ENCODE results near the gene SUPV3L1. TPM values are rescaled to one million over a fixed set of nuclear protein-coding genes. Genes with fewer than 3 reads are reported as not detected.

The SUPV3L1 gene
- polyA plus RNA-seq, 1 donor (not counting 4 experiments of a cell fraction or from before 2014, with no cell fraction given), result 34.1 TPM

- H3K4me3 ChIP-seq (ENCODE audit: control insufficient read depth in 2 of 3, extremely low read depth in 1 of 3, insufficient read depth in 2 of 3, low read depth in 1 of 3, low read length in 3 of 3), result no peak overlapping the region
- H3K9me3 ChIP-seq (ENCODE audit: control insufficient read depth, low read depth, low read length), result no peaks in the 10 kb centered on the region
- H2AFZ ChIP-seq (ENCODE audit: control insufficient read depth, low read length), result peak overlapping the region; percentile 32
- no peak overlapping the region for H3K9ac ChIP-seq (ENCODE audit: control insufficient read depth, extremely low read depth, insufficient read depth, low read length)
- H4K20me1 ChIP-seq (ENCODE audit: control insufficient read depth, extremely low read depth, insufficient read depth, low read length), result no peaks in the 10 kb centered on the region
- H3K36me3 ChIP-seq (ENCODE audit: control insufficient read depth in 2 of 2, extremely low read depth in 1 of 2, insufficient read depth in 2 of 2, low read length in 2 of 2), result no peaks in the 10 kb centered on the region
- TF ChIP-seq CTCF (optimal IDR thresholded peaks at IDR 0.05 in 1 of 3, IDR thresholded peaks at IDR 0.05 in 1 of 3, conservative IDR thresholded peaks at IDR 0.05 in 1 of 3; ENCODE audit: extremely low read depth in 1 of 3, insufficient read depth in 2 of 3, low read length in 3 of 3), result no peak
- TF ChIP-seq EZH2 (IDR thresholded peaks at IDR 0.05; ENCODE audit: low read length), result no peak
- dilution Hi-C loops (cut with MboI; ENCODE audit: extremely low pct_ligation_motif_present, low sequenced_read_pairs), result no loop called here
- no peaks in the 10 kb centered on the region for H3K79me2 ChIP-seq (ENCODE audit: control insufficient read depth, insufficient read depth, low read length)
- FAIRE-seq (no peak), DNase-seq (ENCODE audit: low read depth, low spot score) (no peak)
- H3K4me2 ChIP-seq (ENCODE audit: control insufficient read depth, extremely low read depth, insufficient read depth, low read depth, low read length), result no peak overlapping the region
- no peak overlapping the region for H3K27ac ChIP-seq (ENCODE audit: control insufficient read depth, insufficient read depth, low read length)
- H3K9me1 ChIP-seq (ENCODE audit: control insufficient read depth, extremely low read depth, insufficient read depth, low read length), result no peaks in the 10 kb centered on the region
- H3K4me1 ChIP-seq (ENCODE audit: control insufficient read depth, extremely low read depth, insufficient read depth, low read length), result peaks cover 28% of the 10 kb centered on the region
- no peaks in the 10 kb centered on the region for H3K27me3 ChIP-seq (ENCODE audit: control insufficient read depth, extremely low read depth, insufficient read depth, low read length)
These were observed 35.6 kb downstream of the SUPV3L1 start for GRCh38 chr10:69215405-69216171.

GRCh38 chr10:69216577-69217118, 36.6 kb downstream of the SUPV3L1 start:
- DNase-seq (ENCODE audit: low read depth, low spot score), result no peak
- Histone ChIP-seq H3K4me2 (ENCODE audit: control insufficient read depth, extremely low read depth, insufficient read depth, low read depth, low read length) (peak overlapping the region; percentile 11), H3K36me3 (ENCODE audit: control insufficient read depth in 2 of 2, extremely low read depth in 1 of 2, insufficient read depth in 2 of 2, low read length in 2 of 2) (no peaks in the 10 kb centered on the region), H3K9ac (ENCODE audit: control insufficient read depth, extremely low read depth, insufficient read depth, low read length) (peak overlapping the region; percentile 31), H3K27me3 (ENCODE audit: control insufficient read depth, extremely low read depth, insufficient read depth, low read length) (no peaks in the 10 kb centered on the region), H3K4me1 (ENCODE audit: control insufficient read depth, extremely low read depth, insufficient read depth, low read length) (peaks cover 31% of the 10 kb centered on the region), H3K9me3 (ENCODE audit: control insufficient read depth, low read depth, low read length) (no peaks in the 10 kb centered on the region), H3K27ac (ENCODE audit: control insufficient read depth, insufficient read depth, low read length) (peak overlapping the region; percentile 89), H3K79me2 (ENCODE audit: control insufficient read depth, insufficient read depth, low read length) (no peaks in the 10 kb centered on the region), H3K4me3 (ENCODE audit: control insufficient read depth in 2 of 3, extremely low read depth in 1 of 3, insufficient read depth in 2 of 3, low read depth in 1 of 3, low read length in 3 of 3) (no peak overlapping the region), H3K9me1 (ENCODE audit: control insufficient read depth, extremely low read depth, insufficient read depth, low read length) (no peaks in the 10 kb centered on the region), H2AFZ (ENCODE audit: control insufficient read depth, low read length) (no peak overlapping the region), H4K20me1 (ENCODE audit: control insufficient read depth, extremely low read depth, insufficient read depth, low read length) (no peaks in the 10 kb centered on the region)
- dilution Hi-C loops (cut with MboI; ENCODE audit: extremely low pct_ligation_motif_present, low sequenced_read_pairs), result no loop called here
- TF ChIP-seq EZH2 (IDR thresholded peaks at IDR 0.05; ENCODE audit: low read length), result no peak
- TF ChIP-seq CTCF (optimal IDR thresholded peaks at IDR 0.05 in 1 of 3, IDR thresholded peaks at IDR 0.05 in 1 of 3, conservative IDR thresholded peaks at IDR 0.05 in 1 of 3; ENCODE audit: extremely low read depth in 1 of 3, insufficient read depth in 2 of 3, low read length in 3 of 3), result no peak
- FAIRE-seq, result no peak

Data from keratinocyte (primary cell).